Esophagus squamous epithelium (tissue), 5 donors: ENCODE measurements around the gene ZMYM2. TPM values are rescaled to one million over a fixed set of nuclear protein-coding genes. Genes with fewer than 3 reads are reported as not detected.
"Not testable (repeated sequence)": the region's sequence is repeated elsewhere in the genome, so short reads cannot be mapped to it uniquely, and the experiment has no call there.

Experiments used
- DNase-seq: peaks from one replicate; lab custom pipeline; 2025; lab: John Stamatoyannopoulos, UW
- H3K27ac ChIP-seq, 4 donors: fragments of 200-600 bp; sonication (generic); one replicate each; pipeline ENCODE4 v1.5.1; 2016 to 2019; ENCODE audit warnings: mild to moderate bottlenecking in 1 of 4
- H3K27me3 ChIP-seq, 4 donors: fragments of 200-600 bp; sonication (generic); 1 replicate in 3 of 4; 2 replicates in 1 of 4; pipeline versions ENCODE4 v1.5.1 to v1.6.0; 2017 to 2021; ENCODE audit warnings: antibody characterized with exemption in 1 of 4
- H3K36me3 ChIP-seq, 3 donors: fragments of 200-600 bp; sonication (generic); one replicate each; pipeline ENCODE4 v1.5.1; 2016 to 2019
- H3K4me1 ChIP-seq, 3 donors: fragments of 200-600 bp; sonication (generic); one replicate each; pipeline ENCODE4 v1.5.1; 2017 to 2019
- H3K4me3 ChIP-seq, 4 donors: fragments of 200-600 bp; sonication (generic); 1 replicate in 3 of 4; 2 replicates in 1 of 4; pipeline ENCODE4 v1.5.1; 2016 to 2019; ENCODE audit warnings: mild to moderate bottlenecking in 2 of 4, moderate library complexity in 1 of 4
- H3K9me3 ChIP-seq, 3 donors: fragments of 200-600 bp; sonication (generic); one replicate each; pipeline ENCODE4 v1.5.1; 2016 to 2019
- CTCF ChIP-seq, 6 experiments: fragments of 450-650 bp in 4 of 6; fragments of 200-600 bp in 2 of 6; sonication (generic) in 2 of 6; IDR thresholded peaks; one replicate each; pipeline ENCODE4 v1.5.1; 2016 to 2019; ENCODE audit warnings: antibody characterized with exemption in 6 of 6, mild to moderate bottlenecking in 4 of 6, moderate library complexity in 4 of 6
- POLR2A ChIP-seq, 4 donors: fragments of 450-650 bp; IDR thresholded peaks; one replicate each; pipeline ENCODE4 v1.6.1; 2017; ENCODE audit warnings: antibody characterized with exemption in 4 of 4, mild to moderate bottlenecking in 4 of 4, moderate library complexity in 3 of 4
- WGBS, 2 donors: methylation state at CpG; one replicate each; pipeline ENCODE4 v1.1.5; 2018; 5-methylcytosine and 5-hydroxymethylcytosine counted together
- intact Hi-C: fragments of 100-400 bp; cut with DNase I; formaldehyde crosslinking; loops from one replicate; pipeline ENCODE4 v1.15.0; 2022
- total RNA-seq, 4 donors: library from RNA; depleted of rRNA; stranded (reverse); fragments of >200 nt; gene quantifications; one replicate each; pipeline ENCODE4 v1.1.0, GENCODE V29; 2016
- donor health status: DM: yes; HTN: yes; CAD: no.

The ZMYM2 gene
- total RNA-seq, 4 donors from 2014 or later = 36.4 to 76.5 (median 46.9) TPM

DNA sequence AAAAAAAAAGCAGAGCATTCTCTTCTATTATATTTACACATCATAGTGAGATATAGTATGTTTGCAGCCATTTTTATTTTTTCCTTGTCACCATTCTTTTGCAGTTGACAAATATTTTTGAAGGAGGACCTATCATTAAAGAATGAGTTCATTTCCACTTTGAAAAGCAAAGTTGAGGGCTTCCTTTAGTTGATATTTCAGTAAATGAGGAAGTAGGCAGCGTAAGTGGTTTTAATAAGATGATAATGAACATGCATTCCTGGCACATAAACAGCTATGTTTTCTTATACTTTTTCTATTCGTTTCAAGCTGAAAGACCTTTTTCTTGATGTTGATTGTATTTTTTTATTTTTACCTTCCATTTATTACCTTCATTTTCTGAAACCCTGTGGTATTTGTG lies 66.2 kb downstream of the ZMYM2 start:
- WGBS, 2 donors = 66 to 74% methylated on average over 2 of the region's 2 CpGs

GRCh38 chr13:20028953-20029352 lies 70.4 kb downstream of the ZMYM2 start:
- 91 to 92% methylated on average over 4 of the region's 4 CpGs for WGBS, 2 donors
- no peak overlapping the region for H3K4me3 ChIP-seq
- intact Hi-C loops = no loop called here
- H3K4me1 ChIP-seq = no peaks in the 10 kb centered on the region
- H3K9me3 ChIP-seq = no peaks in the 10 kb centered on the region
- DNase-seq = no peak
- H3K36me3 ChIP-seq = peaks cover 6 to 98% (median 13%) of the 10 kb centered on the region in 3 donors
- TF ChIP-seq POLR2A (IDR thresholded peaks at IDR 0.05) (no peak), CTCF (IDR thresholded peaks at IDR 0.05) (no peak)
- H3K27me3 ChIP-seq = no peaks in the 10 kb centered on the region
- no peak overlapping the region for H3K27ac ChIP-seq

More for the DNA sequence above, 66.2 kb downstream of the ZMYM2 start:
- Histone ChIP-seq H3K4me3 (no peak overlapping the region), H3K9me3 (no peaks in the 10 kb centered on the region), H3K27ac (no peak overlapping the region), H3K4me1 (no peaks in the 10 kb centered on the region), H3K36me3 (peaks cover 0 to 90% (median 6%) of the 10 kb centered on the region in 3 donors), H3K27me3 (no peaks in the 10 kb centered on the region)
- TF ChIP-seq CTCF (IDR thresholded peaks at IDR 0.05) (no peak), POLR2A (IDR thresholded peaks at IDR 0.05) (no peak)
- intact Hi-C loops = no loop called here
- no peak for DNase-seq

DNA sequence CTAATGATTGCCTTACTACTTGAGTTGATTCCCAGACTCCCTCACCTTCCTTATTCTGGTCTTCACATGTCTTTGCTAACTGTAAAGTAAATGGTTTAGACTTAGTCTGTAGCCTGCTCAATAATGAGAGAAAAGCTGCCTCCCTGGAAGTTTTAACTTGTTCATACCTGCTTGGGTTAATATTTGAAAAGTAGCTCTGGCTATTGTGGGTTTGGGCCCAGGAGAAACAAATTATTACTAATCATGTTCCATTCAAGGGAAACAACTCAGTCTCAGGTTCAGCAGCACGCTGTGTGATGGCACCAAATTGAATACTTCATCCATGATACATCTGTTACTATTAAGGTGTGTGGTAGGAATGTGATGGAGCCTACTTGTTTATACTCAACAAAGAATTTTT lies 75.0 kb downstream of the ZMYM2 start:
- Histone ChIP-seq H3K27me3 (no peaks in the 10 kb centered on the region), H3K9me3 (no peaks in the 10 kb centered on the region), H3K27ac (no peak overlapping the region), H3K4me1 (no peaks in the 10 kb centered on the region), H3K36me3 (peaks cover 11 to 98% (median 27%) of the 10 kb centered on the region in 3 donors), H3K4me3 (no peak overlapping the region)
- DNase-seq = no peak
- intact Hi-C loops = no loop called here
- WGBS, 2 donors = 52 to 57% methylated on average over 1 of the region's 1 CpG
- TF ChIP-seq CTCF (IDR thresholded peaks at IDR 0.05) (no peak), POLR2A (IDR thresholded peaks at IDR 0.05) (no peak)

GRCh38 chr13:20035130-20035529 lies 76.6 kb downstream of the ZMYM2 start:
- TF ChIP-seq CTCF (IDR thresholded peaks at IDR 0.05) (no peak), POLR2A (IDR thresholded peaks at IDR 0.05) (no peak)
- WGBS, 2 donors = 69 to 72% methylated on average over 4 of the region's 4 CpGs
- H3K4me1 ChIP-seq = no peaks in the 10 kb centered on the region
- H3K9me3 ChIP-seq = no peaks in the 10 kb centered on the region
- no peak overlapping the region for H3K4me3 ChIP-seq
- intact Hi-C loops = no loop called here
- H3K27ac ChIP-seq = no peak overlapping the region
- H3K36me3 ChIP-seq = peaks cover 11 to 98% (median 22%) of the 10 kb centered on the region in 3 donors
- no peaks in the 10 kb centered on the region for H3K27me3 ChIP-seq
- DNase-seq = no peak

DNA sequence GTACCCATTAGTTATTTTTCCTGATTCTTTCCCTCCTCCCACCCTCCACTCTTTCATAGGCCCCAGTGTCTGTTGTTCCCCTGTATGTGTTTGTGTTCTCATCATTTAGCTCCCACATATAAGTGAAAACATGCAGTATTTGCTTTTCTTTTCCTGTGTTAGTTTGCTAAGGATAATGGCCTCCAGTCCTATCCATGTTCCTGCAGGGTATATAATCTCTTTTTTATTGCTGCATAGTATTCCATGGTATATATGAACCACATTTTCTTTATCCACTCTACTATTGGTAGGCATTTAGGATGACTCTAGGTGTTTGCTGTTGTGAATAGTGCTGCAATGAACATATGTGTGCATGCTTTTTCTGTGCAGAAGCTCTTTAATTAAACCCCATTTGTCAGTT lies 79.4 kb downstream of the ZMYM2 start:
- Histone ChIP-seq H3K27ac (no peak overlapping the region), H3K4me3 (no peak overlapping the region), H3K4me1 (peaks cover 0 to 4% (median 0%) of the 10 kb centered on the region in 3 donors), H3K27me3 (no peaks in the 10 kb centered on the region), H3K36me3 (peaks cover 10 to 98% (median 21%) of the 10 kb centered on the region in 3 donors), H3K9me3 (no peaks in the 10 kb centered on the region)
- no peak for DNase-seq
- intact Hi-C loops = no loop called here
- TF ChIP-seq POLR2A (IDR thresholded peaks at IDR 0.05) (no peak), CTCF (IDR thresholded peaks at IDR 0.05) (no peak)

DNA sequence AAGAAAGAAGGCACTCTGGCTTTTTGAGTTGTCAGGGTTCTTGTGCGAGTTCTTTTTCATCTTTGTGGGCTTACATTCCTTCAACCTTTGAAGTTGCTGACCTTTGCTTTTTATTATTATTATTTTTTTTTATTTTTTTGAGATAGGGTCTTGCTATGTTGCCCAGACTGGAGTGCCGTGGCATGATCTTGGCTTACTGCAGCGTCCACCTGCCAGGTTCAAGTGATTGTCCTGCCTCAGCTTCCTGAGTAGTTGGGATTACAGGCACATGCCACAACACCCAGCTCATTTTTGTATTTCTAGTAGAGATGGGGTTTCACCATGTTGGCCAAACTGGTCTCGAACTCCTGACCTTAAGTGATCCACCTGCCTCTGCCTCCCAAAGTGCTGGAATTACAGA lies 84.1 kb downstream of the ZMYM2 start:
- H3K27ac ChIP-seq, H3K27me3 ChIP-seq, H3K4me3 ChIP-seq, intact Hi-C loops, H3K4me1 ChIP-seq, DNase-seq, H3K9me3 ChIP-seq: not testable (repeated sequence)
- peaks cover 11 to 94% (median 11%) of the 10 kb centered on the region in 3 donors for H3K36me3 ChIP-seq
- 92 to 95% methylated on average over 4 of the region's 4 CpGs for WGBS, 2 donors
